ENCODE measurements around the gene IL17RB. TPM values are rescaled to one million over a fixed set of nuclear protein-coding genes. Genes with fewer than 3 reads are reported as not detected.

IL17RB gene
- total RNA-seq, 1 experiment from 2014 or later = 9.8 TPM

- Mint-ChIP-seq H3K4me1 (no peaks in the 10 kb centered on the region; a peak in 1 of 4 replicates), H3K27me3 (ENCODE audit: low read depth) (no peaks in the 10 kb centered on the region; the same call in 1 of the 2 replicates), H3K4me3 (no peak overlapping the region), H3K36me3 (ENCODE audit: insufficient read depth in 1 of 3, low read depth in 3 of 3) (peaks cover 0 to 31% (median 18%) of the 10 kb centered on the region in 3 experiments; a peak in 6 of 7 replicates), H3K9me3 (no peaks in the 10 kb centered on the region), H3K27ac (no peak overlapping the region)
- no peak for TF ChIP-seq CTCF (conservative IDR thresholded peaks at IDR 0.05)
- Histone ChIP-seq H3K79me2 (ENCODE audit: insufficient read depth, low read length) (no peaks in the 10 kb centered on the region), H3K23me2 (ENCODE audit: insufficient read length, low read depth, low read length, poor library complexity, severe bottlenecking) (no peaks in the 10 kb centered on the region), H3K18ac (ENCODE audit: insufficient read length, low read depth, low read length) (no peak overlapping the region), H3K4me1 (ENCODE audit: insufficient read depth, low read length) (no peaks in the 10 kb centered on the region), H4K5ac (ENCODE audit: insufficient read length, low read depth, low read length) (no peak overlapping the region), H3K9me3 (ENCODE audit: control insufficient read depth, low read depth, low read length) (no peaks in the 10 kb centered on the region), H4K20me1 (ENCODE audit: control insufficient read depth, insufficient read depth, insufficient read length) (no peaks in the 10 kb centered on the region), H4K91ac (ENCODE audit: insufficient read length, low read depth, low read length) (no peak overlapping the region), H3T11ph (ENCODE audit: low read length) (no peak overlapping the region), H3K9ac (ENCODE audit: extremely low read depth, insufficient read length, low read length) (no peak overlapping the region), H3K23ac (ENCODE audit: insufficient read length, low read depth, low read length) (no peak overlapping the region), H3K27me3 (ENCODE audit: insufficient read depth, low read length) (no peaks in the 10 kb centered on the region), H3K56ac (ENCODE audit: insufficient read length, low read depth, low read length) (no peak overlapping the region), H3K79me1 (ENCODE audit: insufficient read depth, low read depth, low read length, poor library complexity, severe bottlenecking) (no peaks in the 10 kb centered on the region), H3K4me2 (ENCODE audit: insufficient read depth, insufficient read length, low read length) (no peak overlapping the region), H2AFZ (ENCODE audit: low read length) (no peak overlapping the region), H4K8ac (replicated peaks; ENCODE audit: insufficient read length, low read depth, low read length) (no peak overlapping the region), H2AK5ac (ENCODE audit: insufficient read length, low read length) (no peak overlapping the region), H2BK20ac (ENCODE audit: low read depth, low read length, poor library complexity, severe bottlenecking) (no peak overlapping the region), H3K4ac (ENCODE audit: low read depth, low read length) (no peak overlapping the region), H2BK120ac (ENCODE audit: low read depth, low read length, poor library complexity, severe bottlenecking) (no peak overlapping the region), H3K27ac (ENCODE audit: insufficient read length, low read depth, low read length) (no peak overlapping the region), H2BK15ac (ENCODE audit: low read depth, low read length) (no peak overlapping the region), H2BK5ac (ENCODE audit: insufficient read length, low read length) (no peak overlapping the region), H2BK12ac (ENCODE audit: insufficient read length, low read depth, low read length) (no peak overlapping the region), H3K14ac (ENCODE audit: insufficient read depth, low read length) (no peak overlapping the region)
- WGBS (ENCODE audit: extremely low coverage, insufficient read length, low lambda C conversion rate) = no CpG with 5 or more reads among the region's 4 CpGs
- no peak for DNase-seq
These were observed 29.9 kb upstream of the IL17RB start for GRCh38 chr3:53816425-53816824.

All from H9 (cell line).